Measurements from ENCODE around the gene SLC22A7.

- TF ChIP-seq CTCF (IDR thresholded peaks at IDR 0.05), result no peak
- TF ChIP-seq POLR2A (IDR thresholded peaks at IDR 0.05), result no peak
- no peak for TF ChIP-seq EP300 (IDR thresholded peaks at IDR 0.05)
- TF ChIP-seq POLR2AphosphoS5 (IDR thresholded peaks at IDR 0.05), result no peak
These were observed 8.0 kb downstream of the SLC22A7 start for GRCh38 chr6:43306086-43306485.
